Measurements from ENCODE around the gene TMEM256. TPM values are rescaled to one million over a fixed set of nuclear protein-coding genes. Genes with fewer than 3 reads are reported as not detected.
A peak's percentile ranks its signal among the peaks of the same experiment; 100 is the strongest.

TMEM256 gene
- total RNA-seq, 2 experiments from 2014 or later, result 52.9 to 55.6 TPM

- POLR2A ChIA-PET, result interaction anchor here (0.8 to 7.9 kb wide), 16 partner anchors 8 to 150 kb away, joined by 3 to 66 read pairs (median 5); partner anchors contain the start of genes ACAP1, CD68, POLR2A and SLC35G6
- Mint-ChIP-seq H3K27me3 (peaks cover 6% of the 10 kb centered on the region), H3K9me3 (no peaks in the 10 kb centered on the region), H3K36me3 (peaks cover 16% of the 10 kb centered on the region), H3K4me1 (peaks cover 24% of the 10 kb centered on the region), H3K27ac (peak overlapping the region; percentile 53), H3K4me3 (peak overlapping the region; percentile 96)
- no peak for DNase-seq
- ATAC-seq (ENCODE audit: low read depth), result no peak
These were observed 35.0 kb upstream of the TMEM256 start for GRCh38 chr17:7438656-7439460.

GRCh38 chr17:7437950-7438614 lies 34.2 kb upstream of the TMEM256 start:
- peaks cover 4% of the 10 kb centered on the region for H3K27me3 Mint-ChIP-seq
- peaks cover 24% of the 10 kb centered on the region for H3K4me1 Mint-ChIP-seq
- peaks cover 12% of the 10 kb centered on the region for H3K36me3 Mint-ChIP-seq
- H3K27ac Mint-ChIP-seq, result peak overlapping the region; percentile 77
- DNase-seq (peak; percentile 84), ATAC-seq (ENCODE audit: low read depth) (no peak)
- POLR2A ChIA-PET, result interaction anchor here (0.8 to 4.4 kb wide), 12 partner anchors 9 to 141 kb away, joined by 3 to 66 read pairs (median 4); partner anchors contain the start of genes CD68, POLR2A, SLC35G6 and TMEM256
- no peaks in the 10 kb centered on the region for H3K9me3 Mint-ChIP-seq
- peak overlapping the region; percentile 96 for H3K4me3 Mint-ChIP-seq

GRCh38 chr17:7437369-7437863 lies 33.5 kb upstream of the TMEM256 start:
- Mint-ChIP-seq H3K27ac (peak overlapping the region; percentile 77), H3K36me3 (peaks cover 10% of the 10 kb centered on the region), H3K4me3 (peak overlapping the region; percentile 96), H3K9me3 (no peaks in the 10 kb centered on the region), H3K4me1 (peaks cover 24% of the 10 kb centered on the region), H3K27me3 (peaks cover 4% of the 10 kb centered on the region)
- DNase-seq, result no peak
- POLR2A ChIA-PET, result interaction anchor here (1.0 to 4.4 kb wide), 15 partner anchors 8 to 152 kb away, joined by 4 to 66 read pairs (median 9); partner anchors contain the start of genes CHRNB1, POLR2A, SENP3 and SLC35G6
- ATAC-seq (ENCODE audit: low read depth), result no peak

GRCh38 chr17:7436556-7437368 lies 32.9 kb upstream of the TMEM256 start:
- POLR2A ChIA-PET, result interaction anchor here (1.0 to 4.4 kb wide), 19 partner anchors 9 to 250 kb away, joined by 3 to 66 read pairs (median 7); partner anchors contain the start of genes ACAP1, CHRNB1, FXR2 and MPDU1
- peak; percentile 70 for ATAC-seq (ENCODE audit: low read depth)
- Mint-ChIP-seq H3K9me3 (no peaks in the 10 kb centered on the region), H3K36me3 (peaks cover 6% of the 10 kb centered on the region), H3K4me3 (peak overlapping the region; percentile 96), H3K27me3 (peaks cover 3% of the 10 kb centered on the region), H3K4me1 (peaks cover 24% of the 10 kb centered on the region), H3K27ac (peak overlapping the region; percentile 96)
- DNase-seq, result peak; percentile 91

- ATAC-seq (ENCODE audit: low read depth), result peak; percentile 27
- H3K27me3 Mint-ChIP-seq, result no peaks in the 10 kb centered on the region
- peak; percentile 84 for DNase-seq
- no peaks in the 10 kb centered on the region for H3K9me3 Mint-ChIP-seq
- peaks cover 4% of the 10 kb centered on the region for H3K36me3 Mint-ChIP-seq
- peak overlapping the region; percentile 96 for H3K27ac Mint-ChIP-seq
- POLR2A ChIA-PET, result interaction anchor here (0.5 to 4.4 kb wide), 21 partner anchors 9 to 763 kb away, joined by 3 to 66 read pairs (median 5); partner anchors contain the start of genes ACAP1, CD68, CHRNB1 and FXR2
- H3K4me1 Mint-ChIP-seq, result peaks cover 23% of the 10 kb centered on the region
- H3K4me3 Mint-ChIP-seq, result peak overlapping the region; percentile 96
These were observed 32.0 kb upstream of the TMEM256 start for GRCh38 chr17:7435676-7436555.

- Mint-ChIP-seq H3K4me1 (peaks cover 4% of the 10 kb centered on the region), H3K36me3 (peaks cover 2% of the 10 kb centered on the region), H3K4me3 (no peak overlapping the region), H3K9me3 (no peaks in the 10 kb centered on the region), H3K27me3 (no peaks in the 10 kb centered on the region), H3K27ac (no peak overlapping the region)
- no peak for ATAC-seq (ENCODE audit: low read depth)
- POLR2A ChIA-PET, result interaction anchor here (0.8 kb wide), 1 partner anchor 29 kb away, joined by 3 read pairs; no protein-coding TSS in a partner anchor
- no peak for DNase-seq
These were observed 28.4 kb upstream of the TMEM256 start for GRCh38 chr17:7432296-7432695.

- POLR2A ChIA-PET, result no interaction called here
- no peak for ATAC-seq (ENCODE audit: low read depth)
- no peak for DNase-seq
- H3K9me3 Mint-ChIP-seq, result no peaks in the 10 kb centered on the region
- peaks cover 2% of the 10 kb centered on the region for H3K4me1 Mint-ChIP-seq
- no peaks in the 10 kb centered on the region for H3K27me3 Mint-ChIP-seq
- H3K36me3 Mint-ChIP-seq, result no peaks in the 10 kb centered on the region
- no peak overlapping the region for H3K4me3 Mint-ChIP-seq
- H3K27ac Mint-ChIP-seq, result no peak overlapping the region
These were observed 27.3 kb upstream of the TMEM256 start for GRCh38 chr17:7431231-7431630.

- H3K36me3 Mint-ChIP-seq, result no peaks in the 10 kb centered on the region
- H3K4me3 Mint-ChIP-seq, result no peak overlapping the region
- no peak overlapping the region for H3K27ac Mint-ChIP-seq
- ATAC-seq (ENCODE audit: low read depth) (no peak), DNase-seq (no peak)
- H3K27me3 Mint-ChIP-seq, result no peaks in the 10 kb centered on the region
- POLR2A ChIA-PET, result no interaction called here
- H3K4me1 Mint-ChIP-seq, result no peaks in the 10 kb centered on the region
- no peaks in the 10 kb centered on the region for H3K9me3 Mint-ChIP-seq
These were observed 25.8 kb upstream of the TMEM256 start for GRCh38 chr17:7429722-7430121.

- DNase-seq (no peak), ATAC-seq (ENCODE audit: low read depth) (no peak)
- H3K36me3 Mint-ChIP-seq, result no peaks in the 10 kb centered on the region
- no peak within 1 kb of the TSS for H3K4me3 Mint-ChIP-seq
- H3K4me1 Mint-ChIP-seq, result peaks cover 1% of the 10 kb centered on the region
- no peaks in the 10 kb centered on the region for H3K9me3 Mint-ChIP-seq
- POLR2A ChIA-PET, result no interaction called here
- no peaks in the 10 kb centered on the region for H3K27me3 Mint-ChIP-seq
- no peak within 1 kb of the TSS for H3K27ac Mint-ChIP-seq
These were observed 24.7 kb upstream of the TMEM256 start, which contains the start of gene SPEM3 for GRCh38 chr17:7428557-7428956. SPEM3 (plus strand) TSS chr17:7428857; CDS start chr17:7428903, 46 bp downstream.

- no peaks in the 10 kb centered on the region for H3K36me3 Mint-ChIP-seq
- no peak overlapping the region for H3K27ac Mint-ChIP-seq
- ATAC-seq (ENCODE audit: low read depth), result no peak
- no peaks in the 10 kb centered on the region for H3K27me3 Mint-ChIP-seq
- no peak overlapping the region for H3K4me3 Mint-ChIP-seq
- peaks cover 1% of the 10 kb centered on the region for H3K4me1 Mint-ChIP-seq
- DNase-seq, result no peak
- H3K9me3 Mint-ChIP-seq, result no peaks in the 10 kb centered on the region
- POLR2A ChIA-PET, result no interaction called here
These were observed 23.7 kb upstream of the TMEM256 start for GRCh38 chr17:7427549-7427948.

- no peak overlapping the region for H3K27ac Mint-ChIP-seq
- H3K9me3 Mint-ChIP-seq, result no peaks in the 10 kb centered on the region
- POLR2A ChIA-PET, result no interaction called here
- no peak for ATAC-seq (ENCODE audit: low read depth)
- no peaks in the 10 kb centered on the region for H3K36me3 Mint-ChIP-seq
- no peak for DNase-seq
- no peak overlapping the region for H3K4me3 Mint-ChIP-seq
- H3K4me1 Mint-ChIP-seq, result peaks cover 1% of the 10 kb centered on the region
- H3K27me3 Mint-ChIP-seq, result no peaks in the 10 kb centered on the region
These were observed 23.1 kb upstream of the TMEM256 start for GRCh38 chr17:7426896-7427489.

All from activated naive CD8-positive, alpha-beta T cell treated with anti-CD3 and anti-CD28 coated beads, Interleukin-2, amount 10 ng/mL, durations not matched to agents 7 days and 5 days (primary cell).